Fibroblast of peridontal ligament (primary cell): ENCODE data around the gene TOP2B.

ENCODE experiments used
- DNase-seq: peaks from one replicate; pipeline ENCODE4 v3.0.0-alpha.2; 2010; ENCODE audit errors: extremely low read depth

The TOP2B gene

GRCh38 chr3:25620493-25620892, 44.2 kb downstream of the TOP2B start:
- DNase-seq: no peak

GRCh38 chr3:25619382-25619781, 45.3 kb downstream of the TOP2B start:
- no peak for DNase-seq

- no peak for DNase-seq
These were observed 46.7 kb downstream of the TOP2B start for GRCh38 chr3:25618028-25618427.

DNA sequence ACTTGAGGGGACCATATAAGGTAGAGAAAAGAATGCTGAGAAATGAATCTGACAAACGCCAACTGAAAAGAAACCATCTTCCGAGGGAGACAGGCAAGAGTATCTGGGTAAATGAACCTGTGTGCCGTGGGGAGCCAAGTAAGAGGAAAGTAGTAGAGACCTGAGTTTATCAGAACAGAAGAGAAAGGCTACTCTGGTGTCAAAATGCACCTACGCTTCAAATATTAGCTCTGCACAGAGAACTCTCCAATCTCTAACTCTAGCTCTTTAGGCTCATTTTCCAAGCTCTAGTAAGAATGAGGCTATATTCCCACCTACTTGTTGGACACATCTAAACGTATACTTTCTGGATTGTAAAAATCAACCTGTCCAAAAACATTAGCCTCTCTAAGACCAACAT, 53.5 kb downstream of the TOP2B start:
- DNase-seq: no peak

DNA sequence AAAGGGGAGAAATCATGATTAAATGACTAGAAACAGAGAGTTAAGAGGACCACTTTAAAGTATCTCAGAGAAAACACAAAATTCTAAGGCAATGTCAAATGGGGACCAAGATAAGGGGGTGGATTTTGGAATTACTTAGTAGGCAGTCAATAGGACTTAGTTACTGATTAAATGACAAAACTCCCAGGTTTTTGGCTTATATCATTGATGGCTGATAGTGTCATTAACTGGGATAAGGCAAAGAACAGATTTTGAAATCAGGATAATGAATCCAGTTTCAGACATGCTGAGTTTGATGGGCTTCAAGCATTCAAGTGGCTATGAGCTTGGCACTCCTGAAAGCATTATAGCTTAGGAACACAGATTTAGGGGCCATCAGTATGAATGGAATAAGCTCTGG, 53.9 kb downstream of the TOP2B start:
- no peak for DNase-seq

GRCh38 chr3:25610167-25610566, 54.5 kb downstream of the TOP2B start:
- no peak for DNase-seq

- DNase-seq: peak; percentile 66
These were observed 60.5 kb downstream of the TOP2B start for GRCh38 chr3:25604107-25604805.

DNA sequence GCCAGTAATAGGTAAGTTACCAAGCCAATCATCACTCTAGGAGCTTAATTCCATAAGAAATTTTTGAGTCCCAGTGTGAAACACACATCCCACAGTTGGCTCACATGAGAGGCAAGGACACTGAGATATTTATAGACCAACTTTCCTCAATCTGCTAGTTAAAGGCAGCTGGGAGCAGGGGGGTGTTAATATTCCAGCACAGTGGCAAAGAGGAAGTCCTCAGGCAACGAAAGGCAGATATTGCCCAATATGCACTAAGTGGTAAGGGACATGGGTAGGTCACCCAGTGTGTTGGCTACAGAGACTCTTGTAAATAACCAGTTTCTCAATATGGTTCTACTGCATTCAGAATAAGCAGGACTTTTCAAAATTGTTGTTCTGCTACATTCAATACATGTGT, 61.0 kb downstream of the TOP2B start:
- no peak for DNase-seq

- DNase-seq: no peak
These were observed 67.1 kb downstream of the TOP2B start for GRCh38 chr3:25597535-25598101.

DNA sequence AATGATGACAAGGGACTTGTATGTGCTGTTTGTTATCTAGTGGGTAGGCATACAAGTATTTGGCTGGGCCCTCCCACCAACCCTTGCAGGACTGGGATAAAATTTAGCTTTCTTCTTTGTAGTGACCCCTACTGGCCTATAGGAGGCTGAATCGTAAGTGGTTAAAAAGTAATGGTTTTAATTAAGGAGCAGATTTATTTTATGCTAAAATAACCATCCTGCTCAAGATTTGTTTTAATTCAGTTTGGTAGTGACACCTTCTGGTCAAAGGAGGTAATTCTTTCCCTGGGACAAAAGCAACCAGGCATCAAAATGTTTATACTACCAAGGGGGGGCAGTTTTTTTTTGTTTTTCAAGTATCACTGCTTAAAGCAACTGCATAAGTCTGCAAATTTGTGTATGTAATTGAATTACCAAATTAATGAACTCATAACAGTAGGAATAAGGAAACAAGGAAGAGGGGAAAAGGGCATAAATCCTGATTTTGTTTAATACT, 70.7 kb downstream of the TOP2B start:
- DNase-seq: peak; percentile 93

DNA sequence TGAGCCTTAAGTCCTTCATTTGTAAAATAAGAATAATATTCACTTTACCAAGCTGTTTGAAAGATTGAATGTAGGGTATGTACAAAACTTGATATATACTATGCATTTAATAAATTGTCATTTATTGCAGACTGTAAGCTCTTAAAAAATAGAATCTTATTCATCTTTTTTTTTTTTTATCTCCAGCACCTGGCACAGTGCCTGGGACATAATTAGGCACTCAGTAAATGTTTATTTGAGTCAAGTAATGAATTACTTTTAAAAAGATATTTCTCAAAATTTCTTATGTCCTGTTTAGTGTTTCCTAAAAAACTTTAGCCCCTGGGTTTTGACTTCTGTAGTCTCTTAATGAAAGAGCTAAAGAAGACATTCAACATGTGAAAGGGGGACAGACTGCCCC, 71.7 kb downstream of the TOP2B start:
- peak; percentile 16 for DNase-seq

DNA sequence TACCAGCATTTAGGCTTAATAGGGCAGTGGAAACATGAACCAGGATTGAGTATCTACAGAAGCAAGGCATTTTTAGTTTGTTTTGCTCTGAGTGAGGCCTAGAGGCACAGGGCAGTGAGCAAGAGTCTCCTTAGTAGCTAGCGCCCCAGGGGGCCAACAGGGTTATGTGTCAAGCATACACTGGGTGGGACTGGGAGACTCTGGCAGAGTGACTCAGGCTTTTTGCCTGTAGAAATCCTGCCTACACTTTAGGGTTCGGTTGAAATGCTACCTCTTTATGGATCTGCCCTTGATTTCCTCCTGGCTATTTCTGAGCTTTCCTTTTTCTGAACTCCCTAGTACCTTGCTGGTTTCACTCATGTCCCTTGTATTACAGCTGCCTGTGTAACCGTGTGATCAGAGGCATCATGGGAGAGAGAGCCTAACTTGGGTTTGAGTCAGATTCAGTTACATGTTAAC, 72.2 kb downstream of the TOP2B start:
- DNase-seq: peak; percentile 82

- DNase-seq: no peak
These were observed 74.9 kb downstream of the TOP2B start for GRCh38 chr3:25589783-25590258.

- no peak for DNase-seq
These were observed 75.5 kb downstream of the TOP2B start for GRCh38 chr3:25589104-25589782.

GRCh38 chr3:25588441-25589103, 76.1 kb downstream of the TOP2B start:
- DNase-seq: no peak

DNA sequence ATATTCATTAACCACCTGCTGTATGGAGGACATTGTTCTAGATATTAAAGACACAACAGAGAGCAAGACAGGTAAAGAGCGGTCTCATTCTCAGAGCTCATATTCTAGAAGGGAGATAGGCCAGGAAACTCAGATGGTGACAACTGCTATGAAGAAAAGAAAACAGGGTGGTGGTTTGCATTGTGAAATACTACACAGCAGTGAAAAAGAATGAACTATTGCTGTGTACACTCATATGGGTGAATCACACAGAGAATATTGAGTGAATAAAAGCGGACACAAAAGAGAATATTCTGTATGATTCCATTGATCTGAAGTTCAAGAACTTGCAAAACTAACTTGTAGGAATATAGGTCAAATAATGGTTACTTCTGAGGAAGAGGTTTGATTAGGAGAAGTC, 76.7 kb downstream of the TOP2B start:
- no peak for DNase-seq

DNA sequence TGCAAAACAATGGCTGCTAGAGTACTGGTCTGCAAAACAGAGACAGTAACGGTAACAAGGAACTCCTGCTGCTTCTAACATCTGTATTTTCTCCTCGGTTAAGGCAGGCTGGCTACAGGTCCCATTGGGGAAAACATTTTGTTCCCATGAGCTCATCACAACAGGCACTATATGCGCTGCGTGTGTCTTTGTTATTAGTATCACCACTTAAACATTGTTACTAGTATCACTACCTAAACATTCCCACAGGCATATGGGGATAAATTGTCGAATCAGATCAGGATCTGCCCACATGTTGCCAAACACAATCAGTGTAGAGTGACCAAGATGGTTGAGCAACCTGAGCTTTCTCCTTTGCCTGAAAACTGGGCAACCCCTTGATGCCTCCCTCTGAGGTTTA, 77.2 kb downstream of the TOP2B start:
- no peak for DNase-seq

- no peak for DNase-seq
These were observed 77.6 kb downstream of the TOP2B start for GRCh38 chr3:25587094-25587493.

GRCh38 chr3:25586553-25586952, 78.2 kb downstream of the TOP2B start:
- DNase-seq: no peak

GRCh38 chr3:25586167-25586505, 78.6 kb downstream of the TOP2B start:
- DNase-seq: no peak

DNA sequence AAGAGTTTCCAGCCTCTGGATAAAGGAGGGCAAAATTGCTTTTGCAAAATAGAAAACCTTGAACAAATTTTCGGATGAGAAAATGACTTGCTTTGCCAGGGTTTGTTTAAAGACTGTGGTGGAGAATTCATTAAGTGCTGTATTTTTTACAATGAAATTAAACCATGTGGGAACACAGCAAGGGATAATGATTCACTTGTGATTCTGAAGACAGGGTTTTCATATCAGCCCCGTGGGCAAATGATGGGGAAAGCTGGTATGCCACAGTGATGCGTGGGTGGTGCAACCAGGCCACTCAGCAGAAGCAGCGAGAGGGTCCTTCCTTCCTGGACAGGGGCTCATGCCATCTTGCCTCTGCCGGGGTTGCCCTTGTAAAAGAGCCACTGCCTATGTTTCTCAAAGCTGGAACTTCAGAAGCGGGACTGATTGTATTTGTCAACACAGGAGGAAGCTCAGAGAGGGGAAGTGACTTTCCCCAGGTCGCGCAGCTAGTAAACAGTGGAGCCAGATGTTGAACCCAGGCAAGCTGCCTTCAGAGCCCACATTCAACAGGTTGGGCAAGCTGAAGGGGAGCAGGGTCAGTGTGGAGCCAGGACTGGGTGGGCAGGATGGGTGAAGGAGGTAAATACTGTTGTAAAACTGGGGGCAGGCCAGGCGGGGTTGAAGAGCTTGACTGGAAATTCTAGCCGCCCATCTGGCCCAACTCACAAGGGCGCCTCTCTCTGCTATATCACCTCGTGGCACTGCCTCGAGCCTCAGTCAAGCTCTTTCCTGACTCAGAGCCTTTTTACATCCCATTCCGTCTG, 79.1 kb downstream of the TOP2B start:
- peak; percentile 22 for DNase-seq
